Kidney (tissue), 14 donors: ENCODE measurements around the gene GNB1L. TPM values are rescaled to one million over a fixed set of nuclear protein-coding genes. Genes with fewer than 3 reads are reported as not detected.
A peak's percentile ranks its signal among the peaks of the same experiment; 100 is the strongest.

Experiments used
- DNase-seq, 5 donors: peaks; one replicate each; pipeline ENCODE4 v3.0.0-alpha.2; 2013 to 2020
- FAIRE-seq: peaks from 2 replicates; lab custom pipeline; 2012; peaks lifted over from hg19 to GRCh38; lab: Jason Lieb, UNC
- H3K27ac ChIP-seq, 2 donors: one replicate each; pipeline ENCODE4 v1.7.0; 2013; ENCODE audit warnings: low read depth in 2 of 2, low read length in 2 of 2, inconsistent platforms in 1 of 2
- H3K27me3 ChIP-seq: one replicate; pipeline ENCODE4 v1.7.1; 2013; ENCODE audit warnings: low read length, inconsistent platforms; ENCODE audit not compliant: control insufficient read depth, insufficient read depth
- H3K36me3 ChIP-seq, 3 donors: one replicate each; pipeline versions ENCODE4 v1.7.0 to v1.7.1; 2013; ENCODE audit warnings: low read length in 3 of 3, control low read depth in 1 of 3, inconsistent platforms in 1 of 3; ENCODE audit not compliant: insufficient read depth in 3 of 3, control insufficient read depth in 2 of 3
- H3K4me1 ChIP-seq, 3 donors: one replicate each; pipeline versions ENCODE4 v1.7.0 to v1.7.1; 2013; ENCODE audit warnings: low read length in 3 of 3, inconsistent platforms in 1 of 3, low read depth in 1 of 3; ENCODE audit not compliant: control insufficient read depth in 2 of 3, insufficient read depth in 2 of 3
- H3K4me3 ChIP-seq, 3 donors: one replicate each; pipeline versions ENCODE4 v1.7.0 to v1.8.1; 2013; ENCODE audit warnings: low read length in 3 of 3, control low read depth in 1 of 3, inconsistent platforms in 1 of 3
- H3K9ac ChIP-seq, 3 donors: one replicate each; pipeline versions ENCODE4 v1.7.0 to v1.7.1; 2013; ENCODE audit warnings: low read length in 3 of 3, control low read depth in 1 of 3, inconsistent platforms in 1 of 3
- H3K9me3 ChIP-seq, 3 donors: one replicate each; pipeline versions ENCODE4 v1.7.0 to v1.7.1; 2013; ENCODE audit warnings: low read length in 3 of 3, control low read depth in 1 of 3, inconsistent platforms in 1 of 3; ENCODE audit not compliant: control insufficient read depth in 2 of 3, insufficient read depth in 1 of 3
- intact Hi-C: fragments of 100-400 bp; cut with DNase I; formaldehyde crosslinking; loops from one replicate; pipeline ENCODE4 v1.11.1; 2022
- polyA plus RNA-seq: library from polyadenylated mRNA; stranded (reverse); fragments of 350-450 nt; fragmentation: Illumina TruSeq; extraction: RNeasy Lipid Tissue Mini Kit (QIAGEN cat#74804); gene quantifications from one replicate; pipeline ENCODE4 v1.2.3, GENCODE V29; 2014; ENCODE audit warnings: low read depth, low replicate concordance; ENCODE audit not compliant: insufficient read depth
- total RNA-seq: library from RNA; stranded (reverse); fragmentation: NEBNext Ultra II Directional; extraction: Animal tissue kit (Norgen Biotek cat#: 25700); gene quantifications from one replicate; pipeline ENCODE4 v1.2.1, GENCODE V29; 2021
- TF ChIP-seq, protein P1 (sequence below): IDR thresholded peaks from 3 replicates; pipeline ENCODE4 v1.5.1; 2012; ENCODE audit warnings: mild to moderate bottlenecking, moderate library complexity, borderline replicate concordance; ENCODE audit not compliant: insufficient read depth; ENCODE audit errors: extremely low read depth
- donor health status: control.
- donor health status: control.
- donor health status: control.
- donor health status: control.
- donor health status: control.
- donor health status: DM: yes; HTN: yes; CAD: no.
- donor health status: Normal renal cell carcinoma (clear cell type).

Gene GNB1L
- total and polyA plus RNA-seq, 2 donors from 2014 or later = 4.0 to 4.4 TPM

GRCh38 chr22:19766511-19767426 lies 87.9 kb downstream of the GNB1L start:
- Histone ChIP-seq H3K9me3 (no peaks in the 10 kb centered on the region), H3K27ac (no peak overlapping the region), H3K27me3 (peaks cover 56% of the 10 kb centered on the region), H3K36me3 (no peaks in the 10 kb centered on the region), H3K9ac (no peak overlapping the region), H3K4me1 (peaks cover 0 to 3% (median 0%) of the 10 kb centered on the region in 3 donors), H3K4me3 (no peak overlapping the region)
- DNase-seq (peak in 1 of 5 donors; percentile 79), FAIRE-seq (no peak)
- TF ChIP-seq, protein P1, sequence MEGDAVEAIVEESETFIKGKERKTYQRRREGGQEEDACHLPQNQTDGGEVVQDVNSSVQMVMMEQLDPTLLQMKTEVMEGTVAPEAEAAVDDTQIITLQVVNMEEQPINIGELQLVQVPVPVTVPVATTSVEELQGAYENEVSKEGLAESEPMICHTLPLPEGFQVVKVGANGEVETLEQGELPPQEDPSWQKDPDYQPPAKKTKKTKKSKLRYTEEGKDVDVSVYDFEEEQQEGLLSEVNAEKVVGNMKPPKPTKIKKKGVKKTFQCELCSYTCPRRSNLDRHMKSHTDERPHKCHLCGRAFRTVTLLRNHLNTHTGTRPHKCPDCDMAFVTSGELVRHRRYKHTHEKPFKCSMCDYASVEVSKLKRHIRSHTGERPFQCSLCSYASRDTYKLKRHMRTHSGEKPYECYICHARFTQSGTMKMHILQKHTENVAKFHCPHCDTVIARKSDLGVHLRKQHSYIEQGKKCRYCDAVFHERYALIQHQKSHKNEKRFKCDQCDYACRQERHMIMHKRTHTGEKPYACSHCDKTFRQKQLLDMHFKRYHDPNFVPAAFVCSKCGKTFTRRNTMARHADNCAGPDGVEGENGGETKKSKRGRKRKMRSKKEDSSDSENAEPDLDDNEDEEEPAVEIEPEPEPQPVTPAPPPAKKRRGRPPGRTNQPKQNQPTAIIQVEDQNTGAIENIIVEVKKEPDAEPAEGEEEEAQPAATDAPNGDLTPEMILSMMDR = no peak
- intact Hi-C loops = no loop called here

DNA sequence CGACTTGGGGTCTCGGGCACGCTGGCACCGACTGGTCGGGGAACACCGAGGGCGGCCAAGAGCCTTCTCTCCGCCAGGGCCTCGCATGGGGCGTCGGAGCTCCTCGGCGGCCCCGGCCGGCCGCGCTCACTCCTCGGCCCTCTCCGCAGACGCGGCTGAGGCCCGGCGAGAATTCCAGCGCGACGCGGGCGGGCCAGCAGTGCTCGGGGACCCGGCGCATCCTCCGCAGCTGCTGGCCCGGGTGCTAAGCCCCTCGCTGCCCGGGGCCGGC lies 88.5 kb downstream of the GNB1L start:
- H3K27me3 ChIP-seq = peaks cover 56% of the 10 kb centered on the region
- no peaks in the 10 kb centered on the region for H3K9me3 ChIP-seq
- H3K36me3 ChIP-seq = no peaks in the 10 kb centered on the region
- peaks cover 0 to 3% (median 0%) of the 10 kb centered on the region in 3 donors for H3K4me1 ChIP-seq
- H3K27ac ChIP-seq = no peak overlapping the region
- intact Hi-C loops = no loop called here
- no peak overlapping the region for H3K9ac ChIP-seq
- H3K4me3 ChIP-seq = no peak overlapping the region
- DNase-seq = no peak
- TF ChIP-seq, protein P1 = no peak
- no peak for FAIRE-seq

- Histone ChIP-seq H3K36me3 (no peaks in the 10 kb centered on the region), H3K4me3 (no peak overlapping the region), H3K4me1 (peaks cover 0 to 3% (median 0%) of the 10 kb centered on the region in 3 donors), H3K27ac (no peak overlapping the region), H3K9ac (no peak overlapping the region), H3K9me3 (no peaks in the 10 kb centered on the region), H3K27me3 (peaks cover 56% of the 10 kb centered on the region)
- intact Hi-C loops = no loop called here
- DNase-seq (no peak), FAIRE-seq (no peak)
- TF ChIP-seq, protein P1 = no peak
Observed at GRCh38 chr22:19765477-19766239, 89.0 kb downstream of the GNB1L start.
